ENCODE data around the gene MAP1B. TPM values are rescaled to one million over a fixed set of nuclear protein-coding genes. Genes with fewer than 3 reads are reported as not detected.

MAP1B gene
- total and polyA plus RNA-seq, 2 of the 4 experiments (the other 2 are of a cell fraction): 41.1 to 183 TPM

DNA sequence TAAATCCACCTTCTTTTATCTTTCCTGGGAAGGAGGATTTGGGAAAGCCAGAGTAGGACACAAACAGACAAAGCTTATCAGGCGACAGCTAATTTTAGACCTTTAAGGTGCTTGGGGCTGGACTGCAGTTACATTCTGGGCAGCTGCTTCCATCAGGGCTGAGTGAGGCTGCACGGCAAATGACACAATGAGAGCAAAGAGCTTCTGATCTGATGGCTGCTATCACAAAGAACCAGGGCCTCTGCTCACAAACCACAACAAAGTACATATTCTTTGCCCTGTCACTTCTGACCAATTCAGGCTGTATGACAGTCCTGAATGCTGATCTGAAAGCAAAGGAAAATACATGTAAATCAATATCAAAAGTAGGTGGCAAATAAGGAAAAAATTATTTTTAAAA lies 119.7 kb downstream of the MAP1B start:
- Histone ChIP-seq H2AFZ (replicated peaks; ENCODE audit: low read length, poor library complexity) (no peak overlapping the region), H3K4ac (ENCODE audit: low read depth, low read length) (no peak overlapping the region), H3K14ac (replicated peaks; ENCODE audit: low read depth, low read length) (no peak overlapping the region), H3K36me3 (ENCODE audit: control insufficient read depth, insufficient read depth, low read length) (peaks cover 14% of the 10 kb centered on the region), H4K5ac (ENCODE audit: low read depth, low read length) (no peak overlapping the region), H3K9ac (ENCODE audit: low read depth, low read length) (no peak overlapping the region), H2BK20ac (ENCODE audit: low read depth, low read length) (no peak overlapping the region), H2BK120ac (ENCODE audit: low read depth, low read length) (no peak overlapping the region), H3K4me2 (ENCODE audit: low read depth, low read length) (no peak overlapping the region), H2AK5ac (ENCODE audit: low read depth, low read length) (no peak overlapping the region), H3K56ac (ENCODE audit: extremely low read depth, insufficient read depth, low read length) (no peak overlapping the region), H3K4me1 (ENCODE audit: control insufficient read depth, insufficient read depth, low read length) (peaks cover 3% of the 10 kb centered on the region), H3K27me3 (ENCODE audit: control insufficient read depth, insufficient read depth, low read length) (no peaks in the 10 kb centered on the region), H3K79me1 (ENCODE audit: low read depth in 1 of 2, low read length in 2 of 2) (peaks cover under 1 to 10% of the 10 kb centered on the region in 2 experiments; a peak in 1 of 4 replicates), H3K18ac (ENCODE audit: low read depth, low read length) (no peak overlapping the region), H2AK9ac (replicated peaks; ENCODE audit: low read depth, low read length, poor library complexity) (no peak overlapping the region), H3K23ac (ENCODE audit: low read depth, low read length) (no peak overlapping the region), H4K91ac (ENCODE audit: insufficient read depth, low read depth, low read length) (no peak overlapping the region), H3K27ac (ENCODE audit: insufficient read depth, low read length) (no peak overlapping the region), H3K9me3 (ENCODE audit: control insufficient read depth, insufficient read depth, low read length) (no peaks in the 10 kb centered on the region), H4K8ac (ENCODE audit: low read depth in 2 of 2, low read length in 2 of 2) (no peak overlapping the region), H2BK5ac (ENCODE audit: low read depth, low read length, poor library complexity, severe bottlenecking) (no peak overlapping the region), H3K4me3 (ENCODE audit: insufficient read depth, low read depth, low read length) (no peak overlapping the region), H2BK15ac (ENCODE audit: low read depth, low read length) (no peak overlapping the region), H4K20me1 (ENCODE audit: insufficient read depth, low read length) (0 out of 2 replicates have a peak, but pooled peaks cover 3% of the 10 kb centered on the region), H3K9me1 (ENCODE audit: insufficient read depth, low read length) (peaks cover 6% of the 10 kb centered on the region)
- TF ChIP-seq POLR2A (IDR thresholded peaks at IDR 0.05; ENCODE audit: low read depth, low read length): no peak
- TF ChIP-seq MAFK (IDR thresholded peaks at IDR 0.05; ENCODE audit: low read depth, low read length): no peak
- TF ChIP-seq, protein P1, sequence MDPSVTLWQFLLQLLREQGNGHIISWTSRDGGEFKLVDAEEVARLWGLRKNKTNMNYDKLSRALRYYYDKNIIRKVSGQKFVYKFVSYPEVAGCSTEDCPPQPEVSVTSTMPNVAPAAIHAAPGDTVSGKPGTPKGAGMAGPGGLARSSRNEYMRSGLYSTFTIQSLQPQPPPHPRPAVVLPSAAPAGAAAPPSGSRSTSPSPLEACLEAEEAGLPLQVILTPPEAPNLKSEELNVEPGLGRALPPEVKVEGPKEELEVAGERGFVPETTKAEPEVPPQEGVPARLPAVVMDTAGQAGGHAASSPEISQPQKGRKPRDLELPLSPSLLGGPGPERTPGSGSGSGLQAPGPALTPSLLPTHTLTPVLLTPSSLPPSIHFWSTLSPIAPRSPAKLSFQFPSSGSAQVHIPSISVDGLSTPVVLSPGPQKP (IDR thresholded peaks at IDR 0.05; ENCODE audit: borderline replicate concordance, low read depth, low read length): no peak
- TF ChIP-seq, protein P2, sequence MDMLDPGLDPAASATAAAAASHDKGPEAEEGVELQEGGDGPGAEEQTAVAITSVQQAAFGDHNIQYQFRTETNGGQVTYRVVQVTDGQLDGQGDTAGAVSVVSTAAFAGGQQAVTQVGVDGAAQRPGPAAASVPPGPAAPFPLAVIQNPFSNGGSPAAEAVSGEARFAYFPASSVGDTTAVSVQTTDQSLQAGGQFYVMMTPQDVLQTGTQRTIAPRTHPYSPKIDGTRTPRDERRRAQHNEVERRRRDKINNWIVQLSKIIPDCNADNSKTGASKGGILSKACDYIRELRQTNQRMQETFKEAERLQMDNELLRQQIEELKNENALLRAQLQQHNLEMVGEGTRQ (IDR thresholded peaks at IDR 0.05; ENCODE audit: low read depth, low read length): no peak
- TF ChIP-seq CEBPB (IDR thresholded peaks at IDR 0.05; ENCODE audit: low read depth, low read length): no peak
- TF ChIP-seq MAZ (IDR thresholded peaks at IDR 0.05; ENCODE audit: borderline replicate concordance, low read depth, low read length): no peak
- no peak for TF ChIP-seq RCOR1 (IDR thresholded peaks at IDR 0.05; ENCODE audit: insufficient replicate concordance, low read length)
- no peak for TF ChIP-seq FOS (IDR thresholded peaks at IDR 0.05; ENCODE audit: low read depth, low read length)
- no peak for TF ChIP-seq CHD1 (IDR thresholded peaks at IDR 0.05; ENCODE audit: low read depth, low read length)
- TF ChIP-seq BHLHE40 (IDR thresholded peaks at IDR 0.05; ENCODE audit: low read depth, low read length): no peak
- TF ChIP-seq MXI1 (IDR thresholded peaks at IDR 0.05; ENCODE audit: borderline replicate concordance, low read depth, low read length): no peak
- TF ChIP-seq RAD21 (IDR thresholded peaks at IDR 0.05; ENCODE audit: low read length): no peak
- no peak for TF ChIP-seq NFE2L2 (IDR thresholded peaks at IDR 0.05; ENCODE audit: low read depth, low read length)
- TF ChIP-seq, protein P3, sequence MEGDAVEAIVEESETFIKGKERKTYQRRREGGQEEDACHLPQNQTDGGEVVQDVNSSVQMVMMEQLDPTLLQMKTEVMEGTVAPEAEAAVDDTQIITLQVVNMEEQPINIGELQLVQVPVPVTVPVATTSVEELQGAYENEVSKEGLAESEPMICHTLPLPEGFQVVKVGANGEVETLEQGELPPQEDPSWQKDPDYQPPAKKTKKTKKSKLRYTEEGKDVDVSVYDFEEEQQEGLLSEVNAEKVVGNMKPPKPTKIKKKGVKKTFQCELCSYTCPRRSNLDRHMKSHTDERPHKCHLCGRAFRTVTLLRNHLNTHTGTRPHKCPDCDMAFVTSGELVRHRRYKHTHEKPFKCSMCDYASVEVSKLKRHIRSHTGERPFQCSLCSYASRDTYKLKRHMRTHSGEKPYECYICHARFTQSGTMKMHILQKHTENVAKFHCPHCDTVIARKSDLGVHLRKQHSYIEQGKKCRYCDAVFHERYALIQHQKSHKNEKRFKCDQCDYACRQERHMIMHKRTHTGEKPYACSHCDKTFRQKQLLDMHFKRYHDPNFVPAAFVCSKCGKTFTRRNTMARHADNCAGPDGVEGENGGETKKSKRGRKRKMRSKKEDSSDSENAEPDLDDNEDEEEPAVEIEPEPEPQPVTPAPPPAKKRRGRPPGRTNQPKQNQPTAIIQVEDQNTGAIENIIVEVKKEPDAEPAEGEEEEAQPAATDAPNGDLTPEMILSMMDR (conservative IDR thresholded peaks at IDR 0.05; ENCODE audit: low read depth, low read length): no peak
- no peak for TF ChIP-seq RFX5 (IDR thresholded peaks at IDR 0.05; ENCODE audit: low read depth, low read length)
- 100% methylated on average over 1 of the region's 2 CpGs; no CpG with 5 or more reads in 1 of the 2 experiments for WGBS, 2 experiments (ENCODE audit: extremely low coverage in 2 of 2, insufficient read length in 1 of 2)
- ATAC-seq (ENCODE audit: low read depth): no peak
- CTCF ChIA-PET: no interaction called here
- dilution Hi-C loops (cut with HindIII; ENCODE audit: low sequenced_read_pairs, unreplicated experiment): no loop called here
- intact Hi-C loops (cut with micrococcal nuclease): no loop called here
- BruUV-seq (replicated peaks): no TSS peak
- in situ Hi-C loops (cut with MboI; ENCODE audit: low sequenced_read_pairs): no loop called here
- DNase-seq: no peak
- POLR2A ChIA-PET (ENCODE audit: unreplicated experiment): no interaction called here
